Panc1 (cell line): ENCODE data around the gene RPL7A. TPM values are rescaled to one million over a fixed set of nuclear protein-coding genes. Genes with fewer than 3 reads are reported as not detected.
A peak's percentile ranks its signal among the peaks of the same experiment; 100 is the strongest.
"Not testable (repeated sequence)": the region's sequence is repeated elsewhere in the genome, so short reads cannot be mapped to it uniquely, and the experiment has no call there.

ENCODE experiments used
- ATAC-seq: fragments of 200-7000 bp; cut with Tn5 transposase; 2 replicates; pipeline ENCODE4 v1.9.1; 2020; ENCODE audit warnings: mild to moderate bottlenecking, moderate library complexity
- Bru-seq: library from RNA; stranded (reverse); fragments of 400-500 nt; gene quantifications from one replicate; lab custom pipeline; 2021; lab: Mats Ljungman, UMichigan
- BruChase-seq, 2 experiments: library from RNA; stranded (reverse); fragments of 400-500 nt; gene quantifications; one replicate each; lab custom pipeline; 2021; lab: Mats Ljungman, UMichigan
- BruUV-seq: library from RNA; stranded (reverse); fragments of 400-500 nt; replicated peaks from 2 replicates; lab custom pipeline; 2021; lab: Mats Ljungman, UMichigan
- CTCF ChIA-PET: fragments of 300-600 bp; sonication (Branson Sonifier 250); formaldehyde crosslinking; loops from one replicate; lab custom pipeline; 2022; ENCODE audit warnings: antibody characterized with exemption; lab: Charles Lee
- POLR2A ChIA-PET: fragments of 300-600 bp; sonication (Branson Sonifier 250); formaldehyde crosslinking; loops from one replicate; lab custom pipeline; 2022; ENCODE audit warnings: antibody characterized with exemption; lab: Charles Lee
- DNase-seq: peaks from one replicate; pipeline ENCODE4 v3.0.0-alpha.2; 2010; ENCODE audit warnings: low read depth, low spot score
- H3K27ac ChIP-seq: 2 replicates; pipeline ENCODE4 v1.5.1; 2011; ENCODE audit warnings: mild to moderate bottlenecking, low read length, inconsistent platforms
- H3K27me3 ChIP-seq: fragments of 200-500 bp; sonication (Bioruptor generic); 2 replicates; pipeline ENCODE4 v1.6.0; 2014; ENCODE audit warnings: low read length, inconsistent platforms; ENCODE audit not compliant: control insufficient read depth, insufficient read depth
- H3K36me3 ChIP-seq: fragments of 200-500 bp; sonication (Bioruptor generic); 2 replicates; pipeline ENCODE4 v1.5.1; 2014; ENCODE audit warnings: inconsistent platforms, mild to moderate bottlenecking, low read length, moderate library complexity; ENCODE audit not compliant: control insufficient read depth, insufficient read depth
- H3K4me1 ChIP-seq: 2 replicates; pipeline ENCODE4 v1.5.1; 2011; ENCODE audit warnings: inconsistent platforms, mild to moderate bottlenecking, low read length, moderate library complexity; ENCODE audit not compliant: control insufficient read depth, insufficient read depth
- H3K4me3 ChIP-seq, 2 experiments: 2 replicates each; pipeline ENCODE4 v1.5.1; 2011 to 2012; ENCODE audit warnings: low read depth in 2 of 2, low read length in 2 of 2, mild to moderate bottlenecking in 2 of 2, inconsistent platforms in 1 of 2, moderate library complexity in 1 of 2
- H3K9me3 ChIP-seq: fragments of 200-500 bp; sonication (Bioruptor generic); 2 replicates; pipeline ENCODE4 v1.5.1; 2014; ENCODE audit warnings: low read depth, mild to moderate bottlenecking, inconsistent platforms, low read length, moderate library complexity; ENCODE audit not compliant: control insufficient read depth, insufficient read depth
- POLR2AphosphoS5 ChIP-seq: IDR thresholded peaks from 2 replicates; pipeline ENCODE4 v1.6.1; 2012; ENCODE audit warnings: mild to moderate bottlenecking, low read depth, low read length, moderate library complexity
- SIN3A ChIP-seq: IDR thresholded peaks from 2 replicates; pipeline ENCODE4 v1.6.1; 2012; ENCODE audit warnings: low read depth, mild to moderate bottlenecking, low read length, moderate library complexity, borderline replicate concordance; ENCODE audit not compliant: insufficient read depth
- TCF7L2 ChIP-seq: IDR thresholded peaks from 2 replicates; pipeline ENCODE4 v1.6.1; 2011; ENCODE audit warnings: mild to moderate bottlenecking, low read depth, low read length, inconsistent platforms
- in situ Hi-C: cut with HindIII; loops from 2 replicates; pipeline ENCODE4 v1.10.0; 2016; ENCODE audit warnings: low sequenced_read_pairs, low pct_unique_long_range_greater_than_20kb
- intact Hi-C: fragments of 100-400 bp; cut with micrococcal nuclease; formaldehyde crosslinking; loops from one replicate; pipeline ENCODE4 v1.10.0; 2022; ENCODE audit not compliant: unreplicated experiment
- long read RNA-seq: library from polyadenylated mRNA; unstranded; transcript quantifications from one replicate; pipeline ENCODE4 v2.0.0, GENCODE V29; 2021; ENCODE audit not compliant: unreplicated experiment
- polyA plus RNA-seq: library from polyadenylated mRNA; unstranded; fragments of >200 nt; gene quantifications from one replicate; pipeline ENCODE4 v1.2.1, GENCODE V29; 2012; ENCODE audit warnings: missing spikeins; ENCODE audit not compliant: insufficient read length
- total RNA-seq: library from RNA; stranded (reverse); gene quantifications from one replicate; pipeline ENCODE4 v1.2.1, GENCODE V29; 2021; ENCODE audit not compliant: unreplicated experiment
- TF ChIP-seq, protein P1 (sequence below), 2 experiments: IDR thresholded peaks; 2 replicates each; pipeline ENCODE4 v1.6.1; 2011 to 2012; ENCODE audit warnings: low read depth in 2 of 2, control low read depth in 1 of 2, low read length in 1 of 2, mild to moderate bottlenecking in 1 of 2, moderate library complexity in 1 of 2; ENCODE audit not compliant: insufficient read depth in 1 of 2
- TF ChIP-seq, protein P2 (sequence below): fragments of 450-650 bp; IDR thresholded peaks from 2 replicates; pipeline ENCODE4 v1.5.1; 2017; ENCODE audit warnings: mild to moderate bottlenecking

RPL7A gene
- total RNA-seq (1,104 TPM), Bru-seq, nascent RNA (percentile 99 among the genes with signal in this experiment), BruChase-seq, experiment 1, labeled RNA remaining after a 2-hour chase (percentile 99 among the genes with signal in this experiment), BruChase-seq, experiment 2, labeled RNA remaining after a 6-hour chase (percentile 100 among the genes with signal in this experiment)
- polyA plus RNA-seq = 1,300 TPM
- long read RNA-seq, transcript RPL7A-202 (8 exons, 891 nt) = major isoform, 91 of 227 reads
- long read RNA-seq, partial matches to known transcripts = 128 of 227 reads
- long read RNA-seq, other reads (novel, unspliced or antisense) = 5 of 227 reads

DNA sequence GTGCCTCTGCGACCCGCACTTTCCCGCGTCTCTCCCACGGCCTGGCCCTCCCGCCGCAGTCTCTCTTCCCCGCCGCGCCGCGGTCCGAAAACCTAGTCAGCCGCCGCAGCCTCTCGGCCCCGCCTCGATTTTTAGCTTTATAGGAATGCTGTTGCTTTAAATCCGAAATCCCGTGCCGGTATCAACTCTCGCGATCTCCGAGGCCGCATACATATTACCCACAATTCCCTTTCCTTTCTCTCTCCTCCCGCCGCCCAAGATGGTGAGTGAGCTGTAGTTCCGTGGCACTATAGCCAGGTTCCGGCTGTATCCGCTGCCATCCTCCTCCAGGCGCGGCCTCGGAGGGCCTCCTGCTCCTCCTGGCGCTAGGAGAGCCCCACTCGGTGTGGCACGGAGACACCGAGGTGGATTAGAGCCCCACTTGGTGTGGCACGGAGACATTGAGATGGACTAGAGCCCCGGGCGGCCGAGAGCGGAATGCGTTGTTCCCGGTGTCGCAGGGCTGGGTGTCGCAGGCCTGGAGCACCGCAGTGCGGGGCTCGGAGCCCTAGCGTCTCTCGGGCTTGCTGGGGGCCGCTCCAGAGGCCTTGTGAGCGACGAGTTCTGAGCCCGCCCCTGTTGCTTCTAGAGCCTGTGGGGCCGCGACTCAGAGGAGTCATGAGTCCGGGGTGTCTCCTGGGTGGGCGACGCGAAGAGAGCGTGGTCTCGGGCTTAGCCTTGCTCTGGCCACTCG, at the start of gene RPL7A, which contains the start of gene MED22:
Gene RPL7A (plus strand): TSS at position 234 of the 733 bp plus-strand sequence. CDS start 26 bp downstream, at position 260.
Gene MED22 (minus strand): TSS at position 147 of the 733 bp plus-strand sequence. CDS start 1,469 bp downstream, outside the sequence.
- Histone ChIP-seq H3K4me3 (peak within 1 kb of the TSS; percentile 74 to 97), H3K9me3 (no peaks in the 10 kb centered on the region), H3K27ac (peak within 1 kb of the TSS; percentile 94), H3K27me3 (no peaks in the 10 kb centered on the region), H3K36me3 (peaks cover 23% of the 10 kb centered on the region), H3K4me1 (peaks cover 19% of the 10 kb centered on the region)
- ATAC-seq (peak; percentile 87), DNase-seq (peak; percentile 81)
- ChIA-PET POLR2A (interaction anchor here (0.6 to 1.0 kb wide), 3 partner anchors 111 to 215 kb away, joined by 3 to 8 read pairs (median 4); partner anchors contain the start of gene CACFD1), CTCF (no interaction called here)
- TF ChIP-seq POLR2AphosphoS5 (peak; percentile 99), SIN3A (no peak)
- intact Hi-C loops = no loop called here
- no TSS peak for BruUV-seq
- in situ Hi-C loops = no loop called here

DNA sequence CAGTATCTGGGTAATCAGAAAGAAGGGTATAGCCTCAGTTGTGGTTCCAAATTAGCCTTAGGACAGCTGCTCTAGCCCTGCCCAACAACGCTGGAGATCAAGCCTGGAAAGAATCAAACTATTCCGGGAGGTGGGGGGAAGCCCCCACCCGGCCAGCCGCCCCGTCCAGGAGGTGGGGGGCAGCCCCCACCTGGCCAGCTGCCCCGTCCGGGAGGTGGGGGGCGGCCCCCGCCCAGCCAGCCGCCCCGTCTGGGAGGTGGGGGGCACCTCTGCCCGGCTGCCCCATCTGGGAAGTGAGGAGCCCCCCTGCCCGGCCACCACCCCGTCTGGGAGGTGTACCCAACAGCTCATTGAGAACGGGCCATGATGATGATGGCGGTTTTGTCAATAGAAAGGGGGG, 48.0 kb upstream of the RPL7A start:
- H3K4me3 ChIP-seq, H3K27me3 ChIP-seq, BruUV-seq, H3K36me3 ChIP-seq, H3K4me1 ChIP-seq, CTCF ChIA-PET, DNase-seq, in situ Hi-C loops, H3K9me3 ChIP-seq, intact Hi-C loops, POLR2A ChIA-PET, ATAC-seq, H3K27ac ChIP-seq: not testable (repeated sequence)

DNA sequence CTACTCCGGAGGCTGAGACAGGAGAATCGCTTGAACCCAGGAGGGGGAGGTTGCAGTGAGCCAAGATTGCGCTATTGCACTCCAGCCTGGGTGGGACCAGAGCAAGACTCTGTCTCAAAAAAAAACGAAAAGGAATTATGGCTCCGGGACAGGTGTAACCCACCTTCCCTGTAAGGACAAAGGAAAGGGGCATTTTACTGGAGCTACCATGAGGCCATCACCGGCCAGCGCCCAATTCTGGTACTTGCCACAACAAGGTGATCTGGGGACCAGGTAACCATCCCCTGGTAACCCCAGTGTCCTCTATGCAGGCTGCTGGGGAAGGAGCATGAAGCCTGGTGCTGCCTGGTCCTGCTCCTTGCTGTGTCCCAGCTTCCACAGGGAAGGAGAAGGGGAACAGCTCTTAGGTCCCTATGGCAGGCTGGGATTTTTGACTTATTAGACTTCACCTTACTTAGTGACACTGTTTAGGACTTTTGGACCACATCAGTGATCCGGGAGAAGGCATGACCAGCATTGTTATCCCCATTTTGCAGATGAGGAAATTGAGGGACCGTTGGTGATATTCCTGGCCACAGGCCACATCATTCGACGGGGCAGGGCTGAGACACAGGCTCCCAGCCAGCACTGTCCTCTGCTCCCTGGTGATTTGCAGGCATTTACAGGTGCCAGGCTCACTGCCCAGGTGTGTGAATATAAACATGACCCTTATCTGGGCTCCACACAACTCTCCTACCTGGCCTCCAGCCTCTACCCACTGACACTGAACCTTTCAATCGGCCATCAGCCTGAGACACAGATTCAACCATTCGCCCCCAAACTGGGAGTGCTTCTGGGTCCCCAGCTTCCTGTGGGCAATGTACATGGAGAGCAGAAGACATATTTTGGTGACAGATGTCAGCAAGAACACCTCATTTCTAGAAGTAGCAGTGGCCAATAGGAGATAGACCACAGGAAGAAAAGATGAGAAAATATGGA, 46.5 kb upstream of the RPL7A start:
- H3K27ac ChIP-seq = no peak overlapping the region
- no peak for ATAC-seq
- TF ChIP-seq, protein P1, sequence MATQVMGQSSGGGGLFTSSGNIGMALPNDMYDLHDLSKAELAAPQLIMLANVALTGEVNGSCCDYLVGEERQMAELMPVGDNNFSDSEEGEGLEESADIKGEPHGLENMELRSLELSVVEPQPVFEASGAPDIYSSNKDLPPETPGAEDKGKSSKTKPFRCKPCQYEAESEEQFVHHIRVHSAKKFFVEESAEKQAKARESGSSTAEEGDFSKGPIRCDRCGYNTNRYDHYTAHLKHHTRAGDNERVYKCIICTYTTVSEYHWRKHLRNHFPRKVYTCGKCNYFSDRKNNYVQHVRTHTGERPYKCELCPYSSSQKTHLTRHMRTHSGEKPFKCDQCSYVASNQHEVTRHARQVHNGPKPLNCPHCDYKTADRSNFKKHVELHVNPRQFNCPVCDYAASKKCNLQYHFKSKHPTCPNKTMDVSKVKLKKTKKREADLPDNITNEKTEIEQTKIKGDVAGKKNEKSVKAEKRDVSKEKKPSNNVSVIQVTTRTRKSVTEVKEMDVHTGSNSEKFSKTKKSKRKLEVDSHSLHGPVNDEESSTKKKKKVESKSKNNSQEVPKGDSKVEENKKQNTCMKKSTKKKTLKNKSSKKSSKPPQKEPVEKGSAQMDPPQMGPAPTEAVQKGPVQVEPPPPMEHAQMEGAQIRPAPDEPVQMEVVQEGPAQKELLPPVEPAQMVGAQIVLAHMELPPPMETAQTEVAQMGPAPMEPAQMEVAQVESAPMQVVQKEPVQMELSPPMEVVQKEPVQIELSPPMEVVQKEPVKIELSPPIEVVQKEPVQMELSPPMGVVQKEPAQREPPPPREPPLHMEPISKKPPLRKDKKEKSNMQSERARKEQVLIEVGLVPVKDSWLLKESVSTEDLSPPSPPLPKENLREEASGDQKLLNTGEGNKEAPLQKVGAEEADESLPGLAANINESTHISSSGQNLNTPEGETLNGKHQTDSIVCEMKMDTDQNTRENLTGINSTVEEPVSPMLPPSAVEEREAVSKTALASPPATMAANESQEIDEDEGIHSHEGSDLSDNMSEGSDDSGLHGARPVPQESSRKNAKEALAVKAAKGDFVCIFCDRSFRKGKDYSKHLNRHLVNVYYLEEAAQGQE (IDR thresholded peaks at IDR 0.05; ENCODE audit: insufficient read depth in 1 of 2, low read depth in 2 of 2, low read length in 1 of 2) = no peak
- no peak for TF ChIP-seq SIN3A
- TF ChIP-seq TCF7L2 = no peak
- no peak for TF ChIP-seq POLR2AphosphoS5
- TF ChIP-seq, protein P2, sequence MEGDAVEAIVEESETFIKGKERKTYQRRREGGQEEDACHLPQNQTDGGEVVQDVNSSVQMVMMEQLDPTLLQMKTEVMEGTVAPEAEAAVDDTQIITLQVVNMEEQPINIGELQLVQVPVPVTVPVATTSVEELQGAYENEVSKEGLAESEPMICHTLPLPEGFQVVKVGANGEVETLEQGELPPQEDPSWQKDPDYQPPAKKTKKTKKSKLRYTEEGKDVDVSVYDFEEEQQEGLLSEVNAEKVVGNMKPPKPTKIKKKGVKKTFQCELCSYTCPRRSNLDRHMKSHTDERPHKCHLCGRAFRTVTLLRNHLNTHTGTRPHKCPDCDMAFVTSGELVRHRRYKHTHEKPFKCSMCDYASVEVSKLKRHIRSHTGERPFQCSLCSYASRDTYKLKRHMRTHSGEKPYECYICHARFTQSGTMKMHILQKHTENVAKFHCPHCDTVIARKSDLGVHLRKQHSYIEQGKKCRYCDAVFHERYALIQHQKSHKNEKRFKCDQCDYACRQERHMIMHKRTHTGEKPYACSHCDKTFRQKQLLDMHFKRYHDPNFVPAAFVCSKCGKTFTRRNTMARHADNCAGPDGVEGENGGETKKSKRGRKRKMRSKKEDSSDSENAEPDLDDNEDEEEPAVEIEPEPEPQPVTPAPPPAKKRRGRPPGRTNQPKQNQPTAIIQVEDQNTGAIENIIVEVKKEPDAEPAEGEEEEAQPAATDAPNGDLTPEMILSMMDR = no peak
- no peak overlapping the region for H3K4me3 ChIP-seq
- in situ Hi-C loops = no loop called here
- intact Hi-C loops = no loop called here
- no TSS peak for BruUV-seq
- no peak for DNase-seq
- no peaks in the 10 kb centered on the region for H3K36me3 ChIP-seq
- H3K27me3 ChIP-seq = no peaks in the 10 kb centered on the region
- H3K4me1 ChIP-seq = no peaks in the 10 kb centered on the region
- no peaks in the 10 kb centered on the region for H3K9me3 ChIP-seq
- POLR2A ChIA-PET = no interaction called here
- CTCF ChIA-PET = no interaction called here
